Skeletal muscle tissue (tissue), 4 donors: ENCODE data around the gene STX8. TPM values are rescaled to one million over a fixed set of nuclear protein-coding genes. Genes with fewer than 3 reads are reported as not detected.

Experiments used
- H3K27ac ChIP-seq: one replicate; pipeline ENCODE4 v1.7.0; 2013; ENCODE audit warnings: mild to moderate bottlenecking, low read depth, low read length, inconsistent platforms
- H3K27me3 ChIP-seq, 3 donors: one replicate each; pipeline ENCODE4 v1.7.0; 2013; ENCODE audit warnings: low read length in 3 of 3; ENCODE audit not compliant: control insufficient read depth in 3 of 3, insufficient read depth in 3 of 3
- H3K36me3 ChIP-seq, 3 donors: one replicate each; pipeline ENCODE4 v1.7.0; 2013; ENCODE audit warnings: low read length in 3 of 3; ENCODE audit not compliant: control insufficient read depth in 3 of 3, insufficient read depth in 3 of 3
- H3K4me1 ChIP-seq, 3 donors: one replicate each; pipeline ENCODE4 v1.7.0; 2013; ENCODE audit warnings: low read length in 3 of 3, mild to moderate bottlenecking in 3 of 3; ENCODE audit not compliant: control insufficient read depth in 3 of 3, insufficient read depth in 3 of 3
- H3K4me3 ChIP-seq, 3 donors: one replicate each; pipeline ENCODE4 v1.7.0; 2013; ENCODE audit warnings: low read length in 3 of 3
- H3K9ac ChIP-seq, 3 donors: one replicate each; pipeline ENCODE4 v1.7.0; 2013; ENCODE audit warnings: low read length in 3 of 3, mild to moderate bottlenecking in 3 of 3, moderate library complexity in 2 of 3, low read depth in 1 of 3
- H3K9me3 ChIP-seq, 3 donors: one replicate each; pipeline ENCODE4 v1.7.0; 2013; ENCODE audit warnings: low read length in 3 of 3; ENCODE audit not compliant: control insufficient read depth in 3 of 3
- total RNA-seq: library from RNA; depleted of rRNA; stranded (reverse); fragments of >200 nt; gene quantifications from one replicate; pipeline ENCODE4 v1.2.3, GENCODE V29; 2014
- donor health status: Osteomylitis.

The STX8 gene
- total RNA-seq, 1 donor from 2014 or later: 68.4 TPM

DNA sequence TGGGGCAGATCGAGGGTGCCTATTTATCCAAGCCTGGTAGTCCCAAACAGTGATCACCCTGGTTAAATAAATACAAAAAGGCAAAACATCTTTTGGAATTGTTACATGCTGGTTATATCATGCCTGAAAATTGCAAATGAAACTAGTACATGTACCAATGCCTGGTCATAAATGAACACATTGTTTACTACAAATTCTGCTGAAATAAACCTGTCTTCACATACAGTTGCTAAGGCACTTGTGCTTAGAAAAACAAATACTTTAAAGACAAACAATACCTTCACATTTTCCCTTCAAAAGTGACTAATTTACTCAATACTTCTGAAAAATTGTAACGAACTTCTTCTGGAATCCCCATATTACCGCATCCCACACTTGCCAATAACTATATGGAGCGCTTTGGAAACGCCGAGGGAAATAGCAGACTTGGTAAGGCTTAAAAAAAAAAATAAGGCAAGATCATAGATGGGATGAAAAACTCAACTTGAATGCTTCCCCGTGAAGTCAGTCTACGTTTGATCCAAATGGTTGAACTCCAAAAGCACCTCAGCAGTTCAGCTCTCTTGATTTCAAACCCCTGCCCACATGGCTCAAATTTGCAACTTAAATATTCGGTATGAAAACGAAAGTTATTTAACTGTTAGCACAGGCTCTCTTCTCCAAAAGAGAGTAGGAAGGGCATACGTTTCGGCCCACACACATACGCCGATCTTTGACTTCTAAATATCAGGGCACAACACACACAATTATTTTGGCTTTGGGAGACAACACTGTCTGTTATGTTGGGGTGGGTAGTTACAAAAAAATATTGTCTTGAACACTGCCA lies 289.8 kb downstream of the STX8 start:
- Histone ChIP-seq H3K27me3 (no peaks in the 10 kb centered on the region), H3K36me3 (peaks cover 0 to under 1% (median 0%) of the 10 kb centered on the region in 3 donors), H3K9ac (no peak overlapping the region), H3K9me3 (no peaks in the 10 kb centered on the region), H3K4me3 (no peak overlapping the region), H3K4me1 (no peaks in the 10 kb centered on the region), H3K27ac (no peak overlapping the region)

DNA sequence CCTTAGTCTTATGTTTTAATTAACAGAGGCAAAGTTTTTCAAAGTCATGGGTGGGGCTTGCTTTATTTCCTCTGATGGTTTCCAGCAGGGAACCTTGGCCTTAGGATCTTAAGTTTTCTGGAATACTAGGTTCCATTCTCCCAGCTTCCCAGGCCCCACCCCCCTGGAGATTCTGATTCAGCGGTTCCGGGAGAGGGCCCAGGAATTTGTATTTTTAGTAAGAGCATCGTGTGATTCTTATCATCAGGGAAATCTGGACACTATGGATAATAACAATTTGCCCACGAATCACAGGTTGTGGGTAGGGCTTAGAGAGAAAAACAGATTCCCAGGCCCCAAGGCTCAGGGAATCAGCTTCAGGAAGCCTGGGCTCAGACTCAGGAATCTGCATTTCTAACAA lies 290.7 kb downstream of the STX8 start:
- Histone ChIP-seq H3K9me3 (no peaks in the 10 kb centered on the region), H3K36me3 (peaks cover 0 to 3% (median 0%) of the 10 kb centered on the region in 3 donors), H3K4me3 (no peak overlapping the region), H3K4me1 (no peaks in the 10 kb centered on the region), H3K27ac (no peak overlapping the region), H3K9ac (no peak overlapping the region), H3K27me3 (no peaks in the 10 kb centered on the region)

DNA sequence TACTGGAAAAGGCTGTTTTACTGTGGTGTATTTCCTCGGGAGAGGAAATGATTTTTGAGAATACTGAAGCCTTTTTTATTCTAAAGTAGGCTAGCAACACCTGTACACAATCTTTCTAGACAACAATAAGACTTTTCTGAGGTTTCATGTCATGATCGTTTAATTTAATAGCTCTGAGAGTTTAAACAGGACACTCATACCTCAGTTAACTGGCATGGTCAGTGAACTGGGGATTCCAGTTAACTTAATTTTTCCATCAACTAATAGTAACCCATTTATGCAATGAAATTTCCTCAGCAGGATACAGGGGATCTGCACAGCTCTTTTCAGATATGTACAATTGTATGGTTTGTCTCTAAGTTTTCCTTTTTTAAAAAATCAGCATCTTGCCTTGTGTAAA lies 291.7 kb downstream of the STX8 start:
- no peak overlapping the region for H3K27ac ChIP-seq
- no peak overlapping the region for H3K9ac ChIP-seq
- peaks cover 0 to 3% (median 0%) of the 10 kb centered on the region in 3 donors for H3K36me3 ChIP-seq
- H3K9me3 ChIP-seq: no peaks in the 10 kb centered on the region
- H3K27me3 ChIP-seq: no peaks in the 10 kb centered on the region
- H3K4me1 ChIP-seq: no peaks in the 10 kb centered on the region
- H3K4me3 ChIP-seq: no peak overlapping the region

DNA sequence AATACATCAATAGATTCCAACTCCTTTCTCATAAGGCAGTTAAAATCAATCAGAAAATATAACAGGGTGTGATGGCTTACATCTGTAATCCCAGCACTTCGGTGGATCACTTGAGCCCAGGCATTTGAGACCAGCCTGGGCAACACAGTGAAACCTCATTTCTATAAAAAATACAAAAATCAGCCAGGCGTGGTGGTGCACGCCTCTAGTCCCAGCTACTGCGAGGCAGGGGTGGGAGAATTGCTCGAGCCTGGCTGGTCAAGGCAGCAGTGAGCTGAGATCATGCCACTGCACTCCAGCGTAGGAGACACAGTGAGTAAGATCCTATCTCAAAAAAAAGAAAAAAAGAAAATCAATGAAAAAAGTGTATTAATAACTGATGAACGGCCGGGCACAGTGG lies 295.7 kb downstream of the STX8 start:
- no peak overlapping the region for H3K27ac ChIP-seq
- no peak overlapping the region for H3K9ac ChIP-seq
- no peaks in the 10 kb centered on the region for H3K27me3 ChIP-seq
- H3K4me1 ChIP-seq: no peaks in the 10 kb centered on the region
- peaks cover 0 to 3% (median 0%) of the 10 kb centered on the region in 3 donors for H3K36me3 ChIP-seq
- no peak overlapping the region for H3K4me3 ChIP-seq
- no peaks in the 10 kb centered on the region for H3K9me3 ChIP-seq

DNA sequence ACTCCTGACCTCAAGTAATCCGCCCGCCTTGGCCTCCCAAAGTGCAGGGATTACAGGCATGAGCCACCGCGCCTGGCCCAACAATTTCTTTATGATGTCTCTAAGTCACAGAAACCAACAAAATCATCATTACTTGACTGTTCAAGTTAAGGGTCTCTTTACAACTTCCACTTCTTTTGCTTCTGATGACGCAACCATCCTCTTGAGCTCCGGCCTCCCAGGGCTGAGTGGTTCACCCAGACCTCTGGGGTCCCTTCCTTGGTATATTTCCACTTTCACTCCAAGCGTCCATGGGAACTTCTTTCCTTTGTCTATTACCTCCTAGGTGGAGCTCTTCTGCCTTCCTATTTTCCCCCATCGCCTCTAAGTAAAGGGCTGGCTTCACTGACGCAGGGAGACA lies 300.6 kb downstream of the STX8 start:
- no peaks in the 10 kb centered on the region for H3K36me3 ChIP-seq
- H3K4me3 ChIP-seq: no peak overlapping the region
- H3K27ac ChIP-seq: no peak overlapping the region
- H3K27me3 ChIP-seq: no peaks in the 10 kb centered on the region
- peaks cover 0 to 3% (median 0%) of the 10 kb centered on the region in 3 donors for H3K4me1 ChIP-seq
- no peaks in the 10 kb centered on the region for H3K9me3 ChIP-seq
- H3K9ac ChIP-seq: no peak overlapping the region

DNA sequence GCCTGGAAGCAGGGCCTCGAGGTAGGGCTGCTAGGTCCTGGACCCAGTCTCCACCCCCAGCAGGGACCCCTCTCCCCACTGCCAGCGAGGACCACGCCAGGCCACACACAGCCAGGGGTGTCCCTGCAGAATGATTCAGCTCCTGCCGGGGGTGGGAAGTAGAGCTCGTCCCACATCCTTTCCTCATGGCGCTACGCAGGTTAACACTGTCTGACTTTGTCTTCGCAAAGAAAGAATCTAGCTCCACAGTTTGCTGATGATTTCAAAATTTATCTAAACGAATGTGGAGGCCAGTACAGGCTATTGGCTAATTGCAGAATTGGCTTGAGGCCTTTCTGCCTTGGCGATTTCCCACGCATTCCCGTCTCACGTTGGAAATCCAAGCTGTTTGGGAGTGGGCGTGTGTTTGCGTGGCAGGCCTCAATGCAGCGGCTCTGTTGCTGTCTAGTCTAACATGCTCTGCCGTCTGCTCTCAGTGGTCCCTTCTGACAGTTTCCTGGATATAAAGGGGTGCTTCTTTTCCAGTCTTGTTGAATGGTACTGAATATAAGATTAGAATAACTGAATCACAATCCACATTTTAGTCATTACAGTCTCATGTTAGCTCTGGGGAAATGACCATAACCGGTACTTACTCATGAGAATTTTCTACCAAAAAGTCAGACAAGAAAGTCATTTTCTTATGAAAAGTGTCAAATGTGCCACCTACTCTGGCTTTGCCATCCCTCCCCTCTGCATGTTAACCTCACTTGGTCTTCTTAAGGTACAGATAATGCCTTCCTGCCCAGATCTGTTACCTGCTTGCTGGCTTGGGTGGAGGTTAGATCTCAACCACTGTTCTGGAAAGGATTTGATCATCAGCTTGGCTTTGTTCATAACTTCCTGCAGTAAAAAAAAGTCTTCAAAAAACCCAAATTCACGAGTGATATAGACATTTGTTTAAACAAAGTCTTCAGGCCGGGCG lies 301.9 kb downstream of the STX8 start:
- no peaks in the 10 kb centered on the region for H3K27me3 ChIP-seq
- H3K4me3 ChIP-seq: no peak overlapping the region
- no peaks in the 10 kb centered on the region for H3K9me3 ChIP-seq
- no peak overlapping the region for H3K27ac ChIP-seq
- H3K36me3 ChIP-seq: no peaks in the 10 kb centered on the region
- H3K9ac ChIP-seq: no peak overlapping the region
- H3K4me1 ChIP-seq: peaks cover 0 to 3% (median 0%) of the 10 kb centered on the region in 3 donors

DNA sequence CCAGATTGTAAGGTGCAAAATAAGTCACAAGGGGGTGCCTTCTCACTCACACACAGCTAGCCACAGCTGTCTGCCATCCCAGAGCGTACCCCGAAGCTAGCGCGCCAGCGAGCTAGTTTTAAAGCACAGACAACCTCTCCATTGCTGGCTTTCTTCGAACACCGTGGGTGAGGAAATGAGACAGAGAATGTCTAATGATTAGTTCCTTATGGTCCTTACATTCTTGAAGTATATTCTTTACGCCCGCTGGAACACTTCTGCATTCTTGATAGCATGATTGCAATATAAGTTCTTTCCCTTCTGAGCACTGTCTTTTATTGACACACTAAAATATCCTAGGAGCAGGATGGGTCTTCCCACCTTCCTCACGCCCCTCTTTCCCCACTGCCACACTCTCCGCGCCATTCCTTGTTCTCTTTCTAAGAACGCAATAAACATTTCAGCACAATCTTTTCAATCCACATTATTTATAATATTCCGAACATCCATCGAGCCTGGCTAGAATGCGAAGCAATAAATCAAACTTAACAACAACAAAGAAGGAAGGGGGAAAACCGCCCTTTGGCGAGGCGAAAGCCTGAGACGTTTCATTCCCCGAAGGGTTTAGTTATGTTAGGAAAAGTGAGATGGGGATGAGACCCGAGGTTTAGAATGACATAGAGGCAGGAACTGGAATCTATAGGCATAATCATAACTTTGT lies 303.0 kb downstream of the STX8 start:
- H3K27me3 ChIP-seq: no peaks in the 10 kb centered on the region
- H3K27ac ChIP-seq: no peak overlapping the region
- H3K4me3 ChIP-seq: no peak overlapping the region
- H3K4me1 ChIP-seq: peaks cover 0 to 3% (median 0%) of the 10 kb centered on the region in 3 donors
- no peak overlapping the region for H3K9ac ChIP-seq
- no peaks in the 10 kb centered on the region for H3K36me3 ChIP-seq
- no peaks in the 10 kb centered on the region for H3K9me3 ChIP-seq

DNA sequence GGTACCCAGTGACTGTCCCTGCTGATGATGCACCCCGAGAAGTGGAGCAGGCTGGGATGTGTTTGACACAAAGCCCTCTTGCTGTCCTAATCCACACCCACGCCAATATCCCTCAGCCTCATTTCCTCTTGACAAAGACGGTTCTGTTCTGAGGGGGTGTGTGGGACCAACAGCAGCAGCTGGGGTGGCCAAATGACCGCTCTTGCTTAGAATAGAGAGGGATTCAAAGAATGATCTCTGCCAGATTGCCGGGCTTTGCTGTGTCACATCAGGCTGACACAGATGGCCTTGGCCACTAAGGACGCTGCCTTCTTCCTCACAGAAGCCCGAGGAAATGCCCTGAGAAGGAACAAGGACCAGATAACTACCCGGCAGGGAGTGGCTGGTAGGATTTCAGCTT lies 303.6 kb downstream of the STX8 start:
- no peaks in the 10 kb centered on the region for H3K9me3 ChIP-seq
- H3K27ac ChIP-seq: no peak overlapping the region
- no peak overlapping the region for H3K4me3 ChIP-seq
- H3K36me3 ChIP-seq: no peaks in the 10 kb centered on the region
- no peaks in the 10 kb centered on the region for H3K27me3 ChIP-seq
- no peak overlapping the region for H3K9ac ChIP-seq
- H3K4me1 ChIP-seq: peaks cover 0 to 3% (median under 1%) of the 10 kb centered on the region in 3 donors

DNA sequence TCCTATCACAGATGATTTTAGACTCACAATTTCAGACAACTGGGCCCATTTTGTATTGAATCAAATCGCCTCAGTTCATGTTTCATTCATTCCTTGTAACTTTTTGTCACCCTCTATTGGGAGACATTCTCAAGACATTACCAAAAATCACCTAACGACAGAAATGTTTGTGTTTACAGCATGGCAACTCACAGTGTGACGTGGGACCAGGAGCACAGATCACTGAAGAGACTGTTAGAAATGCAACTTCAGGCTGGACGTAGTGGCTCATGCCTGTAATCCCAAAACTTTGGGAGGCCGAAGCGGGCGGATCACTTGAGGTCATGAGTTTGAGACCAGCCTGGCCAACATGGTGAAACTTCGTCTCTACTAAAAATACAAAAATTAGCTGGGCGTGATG lies 304.7 kb downstream of the STX8 start:
- Histone ChIP-seq H3K9me3 (no peaks in the 10 kb centered on the region), H3K4me1 (peaks cover 6 to 11% (median 10%) of the 10 kb centered on the region in 3 donors), H3K36me3 (no peaks in the 10 kb centered on the region), H3K27ac (no peak overlapping the region), H3K27me3 (no peaks in the 10 kb centered on the region), H3K4me3 (no peak overlapping the region), H3K9ac (no peak overlapping the region)
